Measurements from ENCODE around the gene B4GALT3.

The B4GALT3 gene

GRCh38 chr1:161175771-161176453, 1.4 kb downstream of the B4GALT3 start:
- peak overlapping the region; percentile 99 for H3K4me3 ChIP-seq (ENCODE audit: low read depth, low read length)
- CTCF ChIA-PET: interaction anchor here (1.1 to 3.4 kb wide), 3 partner anchors 10 to 16 kb away, joined by 4 to 25 read pairs (median 23); partner anchors contain the start of gene PPOX
- no peak for DNase-seq (ENCODE audit: low read depth, low spot score)
- no peak for TF ChIP-seq CTCF (IDR thresholded peaks at IDR 0.05; ENCODE audit: insufficient read depth, low read length, missing control alignments)
- POLR2A ChIA-PET: interaction anchor here (2.0 kb wide), 1 partner anchor 10 kb away, joined by 10 read pairs; the partner anchor contains the start of gene PPOX

GRCh38 chr1:161174911-161175310, 2.4 kb downstream of the B4GALT3 start:
- POLR2A ChIA-PET: no interaction called here
- CTCF ChIA-PET: interaction anchor here (3.3 to 3.4 kb wide), 2 partner anchors 9 to 17 kb away, joined by 23 to 25 read pairs; partner anchors contain the start of gene PPOX
- TF ChIP-seq CTCF (IDR thresholded peaks at IDR 0.05; ENCODE audit: insufficient read depth, low read length, missing control alignments): no peak
- no peak overlapping the region for H3K4me3 ChIP-seq (ENCODE audit: low read depth, low read length)
- DNase-seq (ENCODE audit: low read depth, low spot score): no peak

GRCh38 chr1:161173711-161174110, 3.6 kb downstream of the B4GALT3 start:
- no peak for DNase-seq (ENCODE audit: low read depth, low spot score)
- no peak for TF ChIP-seq CTCF (IDR thresholded peaks at IDR 0.05; ENCODE audit: insufficient read depth, low read length, missing control alignments)
- H3K4me3 ChIP-seq (ENCODE audit: low read depth, low read length): no peak overlapping the region
- CTCF ChIA-PET: interaction anchor here (2.3 kb wide), 1 partner anchor 18 kb away, joined by 9 read pairs; no protein-coding TSS in a partner anchor
- POLR2A ChIA-PET: no interaction called here

- ChIA-PET POLR2A (no interaction called here), CTCF (interaction anchor here (2.3 kb wide), 1 partner anchor 19 kb away, joined by 9 read pairs; no protein-coding TSS in a partner anchor)
- TF ChIP-seq CTCF (IDR thresholded peaks at IDR 0.05; ENCODE audit: insufficient read depth, low read length, missing control alignments): no peak
- H3K4me3 ChIP-seq (ENCODE audit: low read depth, low read length): no peak overlapping the region
- DNase-seq (ENCODE audit: low read depth, low spot score): peak; percentile 94
Observed at GRCh38 chr1:161172776-161173376, 4.4 kb downstream of the B4GALT3 start.

- H3K4me3 ChIP-seq (ENCODE audit: low read depth, low read length): no peak overlapping the region
- CTCF ChIA-PET: interaction anchor here (2.3 kb wide), 1 partner anchor 20 kb away, joined by 9 read pairs; no protein-coding TSS in a partner anchor
- DNase-seq (ENCODE audit: low read depth, low spot score): no peak
- TF ChIP-seq CTCF (IDR thresholded peaks at IDR 0.05; ENCODE audit: insufficient read depth, low read length, missing control alignments): no peak
- POLR2A ChIA-PET: no interaction called here
Observed at GRCh38 chr1:161172349-161172748, 5.0 kb downstream of the B4GALT3 start.

GRCh38 chr1:161171696-161172095, 5.6 kb downstream of the B4GALT3 start:
- DNase-seq (ENCODE audit: low read depth, low spot score): no peak
- ChIA-PET POLR2A (interaction anchor here (1.4 kb wide), 1 partner anchor 10 kb away, joined by 4 read pairs; no protein-coding TSS in a partner anchor), CTCF (interaction anchor here (1.1 to 3.8 kb wide), 3 partner anchors 9 to 212 kb away, joined by 3 to 14 read pairs (median 3); no protein-coding TSS in a partner anchor)
- H3K4me3 ChIP-seq (ENCODE audit: low read depth, low read length): no peak overlapping the region
- no peak for TF ChIP-seq CTCF (IDR thresholded peaks at IDR 0.05; ENCODE audit: insufficient read depth, low read length, missing control alignments)
